Endothelial cell of umbilical vein (primary cell): ENCODE data around the gene LRRC10B. TPM values are rescaled to one million over a fixed set of nuclear protein-coding genes. Genes with fewer than 3 reads are reported as not detected.

Experiments
- BruUV-seq: library from RNA; stranded (reverse); fragments of 400-500 nt; replicated peaks from 2 replicates; lab custom pipeline; 2021; lab: Mats Ljungman, UMichigan
- CTCF ChIA-PET: fragments of 300-600, 350-600 bp; sonication (Branson Sonifier 250); formaldehyde crosslinking; loops from one replicate; lab custom pipeline; 2021; ENCODE audit warnings: antibody characterized with exemption, inconsistent platforms; lab: Charles Lee
- POLR2A ChIA-PET: fragments of 300-600, 350-600 bp; sonication (Branson Sonifier 250); formaldehyde crosslinking; loops from one replicate; lab custom pipeline; 2021; ENCODE audit warnings: antibody characterized with exemption, inconsistent platforms; lab: Charles Lee
- DNase-seq: peaks from one replicate; pipeline ENCODE4 v3.0.0-alpha.2; 2011; ENCODE audit warnings: low read depth, low spot score
- FAIRE-seq: peaks from 2 replicates; lab custom pipeline; 2011; peaks lifted over from hg19 to GRCh38; lab: Jason Lieb, UNC
- H2AFZ ChIP-seq: 2 replicates; pipeline ENCODE4 v1.6.0; 2012; ENCODE audit warnings: low read depth, low read length, control low read depth, inconsistent platforms
- H3K27ac ChIP-seq: 2 replicates; pipeline ENCODE4 v1.5.1; 2011; ENCODE audit warnings: low read depth, mild to moderate bottlenecking, control low read depth, low read length, moderate library complexity; ENCODE audit not compliant: insufficient read depth
- H3K27me3 ChIP-seq, 2 experiments: 2 replicates each; pipeline versions ENCODE4 v1.6.0 to v1.6.1; 2011; ENCODE audit warnings: low read length in 2 of 2, mixed read lengths in 1 of 2; ENCODE audit not compliant: control insufficient read depth in 2 of 2, insufficient read depth in 2 of 2
- H3K36me3 ChIP-seq, 2 experiments: 2 replicates in 1 of 2; 3 replicates in 1 of 2; pipeline ENCODE4 v1.5.1; 2011; ENCODE audit warnings: low read length in 2 of 2, mild to moderate bottlenecking in 1 of 2, moderate library complexity in 1 of 2; ENCODE audit not compliant: control insufficient read depth in 2 of 2, insufficient read depth in 2 of 2; ENCODE audit errors: extremely low read depth in 1 of 2
- H3K4me1 ChIP-seq: 3 replicates; pipeline ENCODE4 v1.5.1; 2011; ENCODE audit warnings: mild to moderate bottlenecking, low read length; ENCODE audit not compliant: control insufficient read depth, insufficient read depth; ENCODE audit errors: extremely low read depth
- H3K4me2 ChIP-seq: 2 replicates; pipeline ENCODE4 v1.6.1; 2011; ENCODE audit warnings: low read length, control low read depth, mixed read lengths; ENCODE audit not compliant: insufficient read depth
- H3K4me3 ChIP-seq, 3 experiments: fragments of 200-600 bp in 1 of 3; sonication (generic), shearing (Covaris generic) in 1 of 3; replicated peaks in 1 of 3; 2 replicates each; pipeline ENCODE4 v1.5.1; 2011 to 2016; ENCODE audit warnings: control low read depth in 3 of 3, low read length in 3 of 3, mild to moderate bottlenecking in 2 of 3, inconsistent platforms in 1 of 3, low read depth in 1 of 3, moderate library complexity in 1 of 3; ENCODE audit not compliant: insufficient read depth in 1 of 3
- H3K79me2 ChIP-seq: 2 replicates; pipeline ENCODE4 v1.6.0; 2012; ENCODE audit warnings: low read length, inconsistent platforms; ENCODE audit not compliant: control insufficient read depth, insufficient read depth
- H3K9ac ChIP-seq: replicated peaks from 2 replicates; pipeline ENCODE3; 2011; ENCODE audit warnings: low read length, control low read depth; ENCODE audit not compliant: insufficient read depth; ENCODE audit errors: extremely low read depth
- H3K9me1 ChIP-seq: replicated peaks from 3 replicates; pipeline ENCODE4 v1.6.0; 2011; ENCODE audit warnings: mild to moderate bottlenecking, low read length; ENCODE audit not compliant: control insufficient read depth, insufficient read depth; ENCODE audit errors: extremely low read depth
- H3K9me3 ChIP-seq: replicated peaks from 2 replicates; pipeline ENCODE4 v1.5.1; 2012; ENCODE audit warnings: low read length, inconsistent platforms; ENCODE audit not compliant: control insufficient read depth, insufficient read depth
- H4K20me1 ChIP-seq: replicated peaks from 2 replicates; pipeline ENCODE3; 2011; ENCODE audit warnings: mild to moderate bottlenecking, low read length; ENCODE audit not compliant: control insufficient read depth, insufficient read depth; ENCODE audit errors: extremely low read depth
- MAX ChIP-seq: IDR thresholded peaks from 2 replicates; pipeline ENCODE4 v1.6.1; 2011; ENCODE audit not compliant: insufficient read depth, insufficient read length
- MYC ChIP-seq: IDR thresholded peaks from one replicate; pipeline ENCODE4 v1.6.1; 2011; ENCODE audit warnings: mild to moderate bottlenecking, low read depth, low read length
- POLR2AphosphoS5 ChIP-seq: IDR thresholded peaks from 2 replicates; pipeline ENCODE4 v1.6.1; 2012; ENCODE audit warnings: low read depth, mild to moderate bottlenecking, control low read depth, low read length, moderate library complexity; ENCODE audit not compliant: insufficient read depth
- dilution Hi-C: fragments of 300-500 bp; cut with MboI; formaldehyde crosslinking; loops from one replicate; pipeline ENCODE4 v1.15.0; 2019; ENCODE audit warnings: low sequenced_read_pairs; ENCODE audit not compliant: extremely low pct_ligation_motif_present
- intact Hi-C: fragments of 100-400 bp; cut with micrococcal nuclease; formaldehyde crosslinking; loops from one replicate; pipeline ENCODE4 v1.10.0; 2022
- polyA plus RNA-seq, 4 experiments: library from polyadenylated mRNA; depleted of rRNA in 3 of 4; stranded (reverse) in 3 of 4; unstranded in 1 of 4; fragments of >200 nt; gene quantifications; 2 replicates each; pipeline versions ENCODE4 v1.2.1 to v1.2.3, GENCODE V29; 2011 to 2012; ENCODE audit warnings: missing spikeins in 1 of 4
- total RNA-seq: library from RNA; stranded (reverse); gene quantifications from 2 replicates; pipeline ENCODE4 v1.2.3, GENCODE V29; 2021

Gene LRRC10B
- total and polyA plus RNA-seq, 2 donors (not counting 3 experiments of a cell fraction or from before 2014, with no cell fraction given), result not detected

- H4K20me1 ChIP-seq, result no peaks in the 10 kb centered on the region
- no peaks in the 10 kb centered on the region for H3K79me2 ChIP-seq
- dilution Hi-C loops, result no loop called here
- no peak overlapping the region for H3K9ac ChIP-seq
- POLR2A ChIA-PET, result no interaction called here
- H3K27ac ChIP-seq, result no peak overlapping the region
- no peaks in the 10 kb centered on the region for H3K36me3 ChIP-seq
- FAIRE-seq (no peak), DNase-seq (no peak)
- no TSS peak for BruUV-seq
- H3K4me1 ChIP-seq, result no peaks in the 10 kb centered on the region
- TF ChIP-seq MAX, result no peak
- TF ChIP-seq MYC, result no peak
- TF ChIP-seq POLR2AphosphoS5, result no peak
- H3K9me3 ChIP-seq, result no peaks in the 10 kb centered on the region
- CTCF ChIA-PET, result interaction anchor here (0.9 to 1.6 kb wide), 5 partner anchors 10 to 102 kb away, joined by 3 to 4 read pairs (median 4); no protein-coding TSS in a partner anchor
- no peaks in the 10 kb centered on the region for H3K27me3 ChIP-seq
- H3K4me3 ChIP-seq, result no peak overlapping the region
- H2AFZ ChIP-seq, result no peak overlapping the region
- intact Hi-C loops, result no loop called here
- no peak overlapping the region for H3K4me2 ChIP-seq
- no peaks in the 10 kb centered on the region for H3K9me1 ChIP-seq
Observed at GRCh38 chr11:61536676-61537270, 28.2 kb downstream of the LRRC10B start.

- Histone ChIP-seq H3K4me1 (no peaks in the 10 kb centered on the region), H3K79me2 (no peaks in the 10 kb centered on the region), H3K9me1 (no peaks in the 10 kb centered on the region), H3K9me3 (no peaks in the 10 kb centered on the region), H3K4me2 (no peak overlapping the region), H3K9ac (no peak overlapping the region), H3K36me3 (no peaks in the 10 kb centered on the region), H4K20me1 (no peaks in the 10 kb centered on the region), H2AFZ (no peak overlapping the region), H3K27ac (no peak overlapping the region), H3K4me3 (no peak overlapping the region), H3K27me3 (no peaks in the 10 kb centered on the region)
- no TSS peak for BruUV-seq
- no peak for TF ChIP-seq MAX
- intact Hi-C loops (no loop called here), dilution Hi-C loops (no loop called here)
- ChIA-PET POLR2A (no interaction called here), CTCF (interaction anchor here (0.5 to 1.6 kb wide), 3 partner anchors 30 to 101 kb away, joined by 3 to 4 read pairs (median 4); no protein-coding TSS in a partner anchor)
- DNase-seq (no peak), FAIRE-seq (no peak)
Observed at GRCh38 chr11:61537326-61537725, 28.8 kb downstream of the LRRC10B start.
